Activated T-cell treated with anti-CD3 and anti-CD28 coated beads, Interleukin-2, amount 50 U/mL, for 48 hours (primary cell): ENCODE results near the gene KLHL17.
A peak's percentile ranks its signal among the peaks of the same experiment; 100 is the strongest.
"Not testable (repeated sequence)": the region's sequence is repeated elsewhere in the genome, so short reads cannot be mapped to it uniquely, and the experiment has no call there.

Source experiments
- DNase-seq, 2 experiments: peaks; one replicate each; pipeline ENCODE4 v3.0.0-alpha.2; 2020

KLHL17 gene

GRCh38 chr1:1003618-1004419, 43.4 kb downstream of the KLHL17 start:
- DNase-seq: no peak

- DNase-seq: no peak
Measured at GRCh38 chr1:1004420-1004779, 44.0 kb downstream of the KLHL17 start.

GRCh38 chr1:1004780-1005697, 44.7 kb downstream of the KLHL17 start:
- DNase-seq: no peak

- no peak for DNase-seq
Measured at GRCh38 chr1:1005774-1006304, 45.5 kb downstream of the KLHL17 start.

GRCh38 chr1:1006305-1007159, 46.1 kb downstream of the KLHL17 start:
- DNase-seq: no peak

GRCh38 chr1:1010131-1010530, 49.7 kb downstream of the KLHL17 start:
- DNase-seq: not testable (repeated sequence)

- no peak for DNase-seq
Measured at GRCh38 chr1:1011396-1011949, 51.1 kb downstream of the KLHL17 start.

- not testable (repeated sequence) for DNase-seq
Measured at GRCh38 chr1:1012736-1013104, 52.3 kb downstream of the KLHL17 start.

GRCh38 chr1:1013105-1013921, 52.9 kb downstream of the KLHL17 start, which contains the start of gene ISG15:
ISG15 (plus strand) TSS chr1:1013497; CDS start chr1:1013574, 77 bp downstream.
- peak; percentile 87 to 89 for DNase-seq

GRCh38 chr1:1013922-1014648, 53.7 kb downstream of the KLHL17 start:
- DNase-seq: no peak

GRCh38 chr1:1014799-1015681, 54.7 kb downstream of the KLHL17 start:
- DNase-seq: peak in 1 of 2 experiments; percentile 56
